Cardiac muscle cell (in vitro differentiated cells and primary cell): ENCODE data around the gene ADGRA3. TPM values are rescaled to one million over a fixed set of nuclear protein-coding genes. Genes with fewer than 3 reads are reported as not detected.
"Not testable (repeated sequence)": the region's sequence is repeated elsewhere in the genome, so short reads cannot be mapped to it uniquely, and the experiment has no call there.

ENCODE experiments used
- DNase-seq, 2 donors: peaks; one replicate each; pipeline versions ENCODE4 v3.0.0 to v3.0.0-alpha.2; 2010 to 2017; ENCODE audit warnings: low read depth in 1 of 2, low spot score in 1 of 2
- H3K27ac ChIP-seq: fragments of 200-600 bp; sonication (generic); 2 replicates; pipeline ENCODE4 v1.5.1; 2016
- H3K27me3 ChIP-seq: fragments of 200-600 bp; sonication (generic); 2 replicates; pipeline ENCODE4 v1.6.0; 2016; ENCODE audit warnings: control low read depth
- H3K36me3 ChIP-seq: fragments of 200-600 bp; sonication (generic); 2 replicates; pipeline ENCODE4 v1.5.1; 2016; ENCODE audit warnings: control low read depth
- H3K4me1 ChIP-seq: fragments of 200-600 bp; sonication (generic); 2 replicates; pipeline ENCODE4 v1.8.1; 2017; ENCODE audit warnings: low read depth, mild to moderate bottlenecking, mixed run types
- H3K4me3 ChIP-seq: fragments of 200-600 bp; sonication (generic); 2 replicates; pipeline ENCODE4 v1.5.1; 2016; ENCODE audit warnings: mild to moderate bottlenecking
- H3K9me3 ChIP-seq: fragments of 200-600 bp; sonication (generic); 2 replicates; pipeline ENCODE4 v1.5.1; 2017; ENCODE audit warnings: low read depth, mild to moderate bottlenecking, control low read depth
- CTCF ChIP-seq: IDR thresholded peaks from 2 replicates; pipeline ENCODE4 v1.5.1; 2012; ENCODE audit warnings: low read depth, mild to moderate bottlenecking, low read length
- polyA plus RNA-seq: library from polyadenylated mRNA; unstranded; fragments of >200 nt; fragmentation: Nextera tagmentation; extraction: Ambion mirVana; gene quantifications from 2 replicates; pipeline ENCODE4 v1.2.1, GENCODE V29; 2016
- total RNA-seq: library from RNA; depleted of rRNA; stranded (reverse); fragments of >200 nt; gene quantifications from 2 replicates; pipeline ENCODE4 v1.2.3, GENCODE V29; 2016

Gene ADGRA3
- total and polyA plus RNA-seq, 2 experiments from 2014 or later = 29.3 to 41.1 TPM

- Histone ChIP-seq H3K27me3 (no peaks in the 10 kb centered on the region), H3K4me3 (no peak overlapping the region), H3K9me3 (no peaks in the 10 kb centered on the region), H3K36me3 (peaks cover 7% of the 10 kb centered on the region), H3K27ac (no peak overlapping the region), H3K4me1 (no peaks in the 10 kb centered on the region)
- no peak for TF ChIP-seq CTCF
- DNase-seq = no peak
Measured at GRCh38 chr4:22398671-22399070, 117.2 kb downstream of the ADGRA3 start.

- peaks cover 8% of the 10 kb centered on the region for H3K36me3 ChIP-seq
- no peak for TF ChIP-seq CTCF
- H3K9me3 ChIP-seq = no peaks in the 10 kb centered on the region
- peak overlapping the region; percentile 27 for H3K27ac ChIP-seq
- DNase-seq = peak in 1 of 2 donors; percentile 53
- no peak overlapping the region for H3K4me3 ChIP-seq
- H3K27me3 ChIP-seq = no peaks in the 10 kb centered on the region
- peaks cover 4% of the 10 kb centered on the region for H3K4me1 ChIP-seq
Measured at GRCh38 chr4:22391551-22391950, 124.3 kb downstream of the ADGRA3 start.

- DNase-seq = peak; percentile 75 to 88
- Histone ChIP-seq H3K27me3 (no peaks in the 10 kb centered on the region), H3K27ac (no peak overlapping the region), H3K4me3 (no peak overlapping the region), H3K4me1 (peaks cover 4% of the 10 kb centered on the region), H3K36me3 (peaks cover 13% of the 10 kb centered on the region), H3K9me3 (no peaks in the 10 kb centered on the region)
- peak; percentile 86 for TF ChIP-seq CTCF
Measured at GRCh38 chr4:22389240-22389870, 126.5 kb downstream of the ADGRA3 start.

GRCh38 chr4:22385611-22386011 lies 130.3 kb downstream of the ADGRA3 start:
- Histone ChIP-seq H3K9me3 (no peaks in the 10 kb centered on the region), H3K36me3 (peaks cover 13% of the 10 kb centered on the region), H3K27ac (no peak overlapping the region), H3K27me3 (no peaks in the 10 kb centered on the region), H3K4me1 (peaks cover under 1% of the 10 kb centered on the region), H3K4me3 (no peak overlapping the region)
- peak in 1 of 2 donors; percentile 14 for DNase-seq
- TF ChIP-seq CTCF = no peak

- no peaks in the 10 kb centered on the region for H3K27me3 ChIP-seq
- no peak for DNase-seq
- no peak overlapping the region for H3K4me3 ChIP-seq
- H3K36me3 ChIP-seq = peaks cover 13% of the 10 kb centered on the region
- no peak overlapping the region for H3K27ac ChIP-seq
- TF ChIP-seq CTCF = no peak
- H3K9me3 ChIP-seq = no peaks in the 10 kb centered on the region
- H3K4me1 ChIP-seq = no peaks in the 10 kb centered on the region
Measured at GRCh38 chr4:22384154-22384553, 131.7 kb downstream of the ADGRA3 start.

GRCh38 chr4:22382216-22382615 lies 133.7 kb downstream of the ADGRA3 start:
- H3K4me3 ChIP-seq, DNase-seq, H3K27ac ChIP-seq, H3K36me3 ChIP-seq, H3K9me3 ChIP-seq, H3K4me1 ChIP-seq, H3K27me3 ChIP-seq: not testable (repeated sequence)
